ENCODE data around the gene RBSN. TPM values are rescaled to one million over a fixed set of nuclear protein-coding genes. Genes with fewer than 3 reads are reported as not detected.

RBSN gene
- total and polyA plus RNA-seq, 2 of the 4 experiments (the other 2 are of a cell fraction): 8.7 to 33.7 TPM

- Histone ChIP-seq H3K14ac (replicated peaks; ENCODE audit: low read depth, low read length) (no peak overlapping the region), H4K20me1 (ENCODE audit: insufficient read depth, low read length) (no peaks in the 10 kb centered on the region), H2AFZ (replicated peaks; ENCODE audit: low read length, poor library complexity) (no peak overlapping the region), H3K27me3 (ENCODE audit: control insufficient read depth, insufficient read depth, low read length) (no peaks in the 10 kb centered on the region), H3K79me1 (ENCODE audit: low read depth in 1 of 2, low read length in 2 of 2) (no peaks in the 10 kb centered on the region; a peak in 1 of 4 replicates), H3K9me3 (ENCODE audit: control insufficient read depth, insufficient read depth, low read length) (no peaks in the 10 kb centered on the region), H3K4me2 (ENCODE audit: low read depth, low read length) (no peak overlapping the region), H2BK20ac (ENCODE audit: low read depth, low read length) (no peak overlapping the region), H2BK120ac (ENCODE audit: low read depth, low read length) (no peak overlapping the region), H2AK5ac (ENCODE audit: low read depth, low read length) (no peak overlapping the region), H3K23ac (ENCODE audit: low read depth, low read length) (no peak overlapping the region), H3K18ac (ENCODE audit: low read depth, low read length) (no peak overlapping the region), H2AK9ac (replicated peaks; ENCODE audit: low read depth, low read length, poor library complexity) (no peak overlapping the region), H3K9ac (ENCODE audit: low read depth, low read length) (no peak overlapping the region), H3K36me3 (ENCODE audit: control insufficient read depth, insufficient read depth, low read length) (peaks cover 66% of the 10 kb centered on the region), H3K4ac (ENCODE audit: low read depth, low read length) (no peak overlapping the region), H3K4me1 (ENCODE audit: control insufficient read depth, insufficient read depth, low read length) (0 out of 2 replicates have a peak, but pooled peaks cover 2% of the 10 kb centered on the region), H3K27ac (ENCODE audit: insufficient read depth, low read length) (no peak overlapping the region), H3K4me3 (ENCODE audit: insufficient read depth, low read depth, low read length) (no peak overlapping the region), H4K8ac (ENCODE audit: low read depth in 2 of 2, low read length in 2 of 2) (no peak overlapping the region), H2BK5ac (ENCODE audit: low read depth, low read length, poor library complexity, severe bottlenecking) (no peak overlapping the region), H4K91ac (ENCODE audit: insufficient read depth, low read depth, low read length) (no peak overlapping the region), H2BK15ac (ENCODE audit: low read depth, low read length) (no peak overlapping the region), H4K5ac (ENCODE audit: low read depth, low read length) (no peak overlapping the region), H3K9me1 (ENCODE audit: insufficient read depth, low read length) (peaks cover 9% of the 10 kb centered on the region; the same call in 1 of the 2 replicates), H3K56ac (ENCODE audit: extremely low read depth, insufficient read depth, low read length) (no peak overlapping the region)
- CTCF ChIA-PET: no interaction called here
- no peak for DNase-seq
- dilution Hi-C loops (cut with HindIII; ENCODE audit: low sequenced_read_pairs, unreplicated experiment): no loop called here
- no peak for TF ChIP-seq FOS (IDR thresholded peaks at IDR 0.05; ENCODE audit: low read depth, low read length)
- WGBS, 2 experiments (ENCODE audit: extremely low coverage in 2 of 2, insufficient read length in 1 of 2): no CpG with 5 or more reads among the region's 3 CpGs
- POLR2A ChIA-PET (ENCODE audit: unreplicated experiment): no interaction called here
- intact Hi-C loops (cut with micrococcal nuclease): no loop called here
- ATAC-seq (ENCODE audit: low read depth): no peak
- BruUV-seq (replicated peaks): no TSS peak
- in situ Hi-C loops (cut with MboI; ENCODE audit: low sequenced_read_pairs): no loop called here
These were observed 19.9 kb downstream of the RBSN start for GRCh38 chr3:15079091-15079490.

All from IMR-90 (cell line).